Duodenal mucosa (tissue), 2 donors: ENCODE data around the gene TCEAL4.

Experiments used
- H3K27ac ChIP-seq: one replicate; pipeline ENCODE4 v1.7.0; 2013; ENCODE audit warnings: low read depth, low read length
- H3K27me3 ChIP-seq, 2 donors: one replicate each; pipeline ENCODE4 v1.7.0; 2013; ENCODE audit warnings: low read length in 2 of 2, control low read depth in 1 of 2; ENCODE audit not compliant: insufficient read depth in 2 of 2, control insufficient read depth in 1 of 2
- H3K36me3 ChIP-seq, 2 donors: one replicate each; pipeline ENCODE4 v1.7.0; 2013; ENCODE audit warnings: low read length in 2 of 2, control low read depth in 1 of 2; ENCODE audit not compliant: insufficient read depth in 2 of 2, control insufficient read depth in 1 of 2
- H3K4me1 ChIP-seq, 2 donors: one replicate each; pipeline ENCODE4 v1.7.0; 2013; ENCODE audit warnings: low read length in 2 of 2, control low read depth in 1 of 2; ENCODE audit not compliant: insufficient read depth in 2 of 2, control insufficient read depth in 1 of 2
- H3K4me3 ChIP-seq, 2 donors: one replicate each; pipeline ENCODE4 v1.7.0; 2013; ENCODE audit warnings: low read length in 2 of 2, low read depth in 1 of 2
- H3K9ac ChIP-seq, 2 donors: one replicate each; pipeline ENCODE4 v1.7.0; 2013; ENCODE audit warnings: low read length in 2 of 2, low read depth in 1 of 2
- H3K9me3 ChIP-seq, 2 donors: one replicate each; pipeline ENCODE4 v1.7.0; 2013; ENCODE audit warnings: low read length in 2 of 2, control low read depth in 1 of 2; ENCODE audit not compliant: control insufficient read depth in 1 of 2

The TCEAL4 gene

DNA sequence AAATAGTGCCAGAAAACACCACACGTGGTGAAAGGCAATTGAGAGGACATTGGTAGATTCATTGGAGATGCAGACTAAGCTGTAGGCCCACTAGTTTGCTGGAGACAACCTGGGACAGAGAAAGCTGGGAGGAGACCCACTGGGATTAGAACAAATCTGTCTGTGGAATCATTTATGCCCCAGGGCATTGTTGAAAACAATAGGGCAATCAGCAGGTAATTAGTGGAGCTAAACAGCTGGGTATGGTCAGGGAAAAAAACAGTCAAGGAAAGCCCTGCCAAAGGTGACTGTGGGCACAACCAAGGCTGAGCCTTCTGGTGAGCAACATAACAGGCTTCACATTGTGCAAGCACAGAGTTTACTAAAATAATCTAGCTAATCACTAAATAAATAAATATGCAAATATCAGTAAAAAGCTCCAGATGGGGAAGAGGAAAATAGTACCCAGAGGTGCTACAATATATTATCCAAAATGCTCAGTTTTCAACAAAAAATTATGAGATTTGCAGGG, 31.4 kb downstream of the TCEAL4 start:
- H3K27ac ChIP-seq: no peak overlapping the region
- no peaks in the 10 kb centered on the region for H3K9me3 ChIP-seq
- no peaks in the 10 kb centered on the region for H3K27me3 ChIP-seq
- H3K9ac ChIP-seq: no peak overlapping the region
- H3K4me1 ChIP-seq: no peaks in the 10 kb centered on the region
- H3K36me3 ChIP-seq: no peaks in the 10 kb centered on the region
- H3K4me3 ChIP-seq: no peak overlapping the region

DNA sequence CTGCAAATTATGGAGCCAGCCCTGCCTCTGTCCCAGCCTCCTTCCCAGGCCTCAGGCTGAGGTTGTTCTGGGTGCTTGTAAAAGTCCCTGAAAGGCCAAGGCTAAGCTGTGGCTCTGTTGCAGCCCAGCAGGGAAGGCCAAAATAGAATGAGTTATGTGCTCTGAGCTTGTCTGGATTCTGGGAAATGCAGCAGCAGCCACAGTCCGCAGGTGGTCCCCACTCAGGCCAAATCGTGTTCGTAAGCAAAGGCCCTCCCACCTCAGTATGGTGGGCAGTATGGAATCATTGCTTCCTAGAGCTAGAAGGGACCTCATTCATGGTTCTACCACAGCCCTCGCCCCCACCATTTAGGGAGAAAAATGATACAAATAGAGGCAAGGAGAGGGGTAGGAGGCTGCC, 38.8 kb downstream of the TCEAL4 start:
- Histone ChIP-seq H3K4me3 (no peak overlapping the region), H3K4me1 (peaks cover 0 to 6% of the 10 kb centered on the region in 2 donors), H3K9ac (no peak overlapping the region), H3K9me3 (no peaks in the 10 kb centered on the region), H3K27me3 (no peaks in the 10 kb centered on the region), H3K36me3 (no peaks in the 10 kb centered on the region), H3K27ac (no peak overlapping the region)

- H3K4me3 ChIP-seq: no peak overlapping the region
- peaks cover 0 to 6% of the 10 kb centered on the region in 2 donors for H3K4me1 ChIP-seq
- H3K27ac ChIP-seq: no peak overlapping the region
- H3K9me3 ChIP-seq: no peaks in the 10 kb centered on the region
- H3K9ac ChIP-seq: no peak overlapping the region
- H3K36me3 ChIP-seq: no peaks in the 10 kb centered on the region
- no peaks in the 10 kb centered on the region for H3K27me3 ChIP-seq
These were observed 41.5 kb downstream of the TCEAL4 start for GRCh38 chrX:103626855-103627254.

- Histone ChIP-seq H3K27ac (peak within 1 kb of the TSS; percentile 83), H3K36me3 (no peaks in the 10 kb centered on the region), H3K4me3 (peak within 1 kb of the TSS; percentile 73 to 83), H3K27me3 (no peaks in the 10 kb centered on the region), H3K4me1 (peaks cover 0 to 6% of the 10 kb centered on the region in 2 donors), H3K9ac (peak within 1 kb of the TSS; percentile 76 to 80), H3K9me3 (no peaks in the 10 kb centered on the region)
These were observed 43.3 kb downstream of the TCEAL4 start, which contains the start of gene TCEAL1 for GRCh38 chrX:103628386-103629317. Gene TCEAL1 (plus strand): TSS chrX:103628975. CDS start chrX:103629917, 942 bp downstream.

DNA sequence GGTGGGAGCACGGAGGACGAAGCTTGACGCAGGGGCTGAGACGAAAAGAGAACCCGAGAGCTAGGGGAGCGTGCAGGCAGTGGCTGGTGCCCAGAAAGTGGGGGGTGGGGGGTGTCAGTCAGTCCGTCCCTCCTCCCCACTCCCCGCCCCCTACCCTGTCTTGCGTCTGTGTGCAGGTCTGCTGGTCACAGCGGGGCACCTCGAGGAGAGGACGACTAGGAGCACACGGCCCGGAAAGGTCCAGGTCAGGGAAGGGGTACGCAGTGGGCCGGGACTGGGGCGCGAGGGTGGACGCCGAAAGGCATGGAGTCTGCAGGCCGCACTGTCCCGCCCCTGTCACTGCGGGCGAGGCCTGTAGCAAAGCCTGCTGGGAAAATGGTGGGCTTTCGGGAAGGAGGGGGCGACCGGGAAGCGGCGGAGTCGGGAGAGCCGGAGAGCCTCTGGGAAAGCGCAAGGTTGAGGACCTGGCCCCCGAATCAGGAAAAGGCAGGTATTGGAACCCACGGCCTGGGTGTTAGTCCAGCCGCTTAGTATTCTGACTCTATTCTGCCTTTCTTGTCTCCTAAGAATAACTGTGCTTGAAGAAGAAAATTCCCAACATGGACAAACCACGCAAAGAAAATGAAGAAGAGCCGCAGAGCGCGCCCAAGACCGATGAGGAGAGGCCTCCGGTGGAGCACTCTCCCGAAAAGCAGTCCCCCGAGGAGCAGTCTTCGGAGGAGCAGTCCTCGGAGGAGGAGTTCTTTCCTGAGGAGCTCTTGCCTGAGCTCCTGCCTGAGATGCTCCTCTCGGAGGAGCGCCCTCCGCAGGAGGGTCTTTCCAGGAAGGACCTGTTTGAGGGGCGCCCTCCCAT, 44.2 kb downstream of the TCEAL4 start:
- no peaks in the 10 kb centered on the region for H3K9me3 ChIP-seq
- H3K27me3 ChIP-seq: no peaks in the 10 kb centered on the region
- peak overlapping the region; percentile 73 to 83 for H3K4me3 ChIP-seq
- peaks cover 0 to 6% of the 10 kb centered on the region in 2 donors for H3K4me1 ChIP-seq
- H3K9ac ChIP-seq: peak overlapping the region; percentile 76 to 80
- H3K27ac ChIP-seq: peak overlapping the region; percentile 83
- H3K36me3 ChIP-seq: no peaks in the 10 kb centered on the region

DNA sequence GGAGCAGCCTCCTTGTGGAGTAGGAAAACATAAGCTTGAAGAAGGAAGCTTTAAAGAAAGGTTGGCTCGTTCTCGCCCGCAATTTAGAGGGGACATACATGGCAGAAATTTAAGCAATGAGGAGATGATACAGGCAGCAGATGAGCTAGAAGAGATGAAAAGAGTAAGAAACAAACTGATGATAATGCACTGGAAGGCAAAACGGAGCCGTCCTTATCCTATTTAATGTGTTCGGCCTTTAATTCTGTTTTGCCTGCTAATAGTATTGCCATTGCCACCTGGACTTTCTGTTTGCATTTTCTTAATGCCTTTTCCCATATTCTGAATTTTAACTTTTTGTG, 44.8 kb downstream of the TCEAL4 start:
- Histone ChIP-seq H3K27me3 (no peaks in the 10 kb centered on the region), H3K9ac (peak overlapping the region; percentile 76 to 80), H3K9me3 (no peaks in the 10 kb centered on the region)

GRCh38 chrX:103631145-103631544, 45.8 kb downstream of the TCEAL4 start:
- Histone ChIP-seq H3K4me1 (no peaks in the 10 kb centered on the region), H3K36me3 (no peaks in the 10 kb centered on the region), H3K4me3 (no peak overlapping the region), H3K27me3 (no peaks in the 10 kb centered on the region), H3K9ac (no peak overlapping the region), H3K27ac (no peak overlapping the region), H3K9me3 (no peaks in the 10 kb centered on the region)

More for the DNA sequence above, 44.8 kb downstream of the TCEAL4 start:
- Histone ChIP-seq H3K36me3 (no peaks in the 10 kb centered on the region), H3K4me3 (peak overlapping the region; percentile 73 to 83), H3K27ac (peak overlapping the region; percentile 83), H3K4me1 (peaks cover 0 to 3% of the 10 kb centered on the region in 2 donors)

- Histone ChIP-seq H3K4me1 (no peaks in the 10 kb centered on the region), H3K9me3 (no peaks in the 10 kb centered on the region), H3K36me3 (no peaks in the 10 kb centered on the region), H3K9ac (no peak overlapping the region), H3K27ac (no peak overlapping the region), H3K4me3 (no peak overlapping the region), H3K27me3 (no peaks in the 10 kb centered on the region)
These were observed 50.1 kb downstream of the TCEAL4 start for GRCh38 chrX:103635436-103635835.
